Body of pancreas (tissue), 4 donors: Measurements from ENCODE around the gene ARL14EPL.
A peak's percentile ranks its signal among the peaks of the same experiment; 100 is the strongest.

ENCODE experiments used
- CTCF ChIP-seq, 7 experiments: fragments of 450-650 bp in 4 of 7; fragments of 200-600 bp in 3 of 7; sonication (generic) in 3 of 7; IDR thresholded peaks; one replicate each; pipeline ENCODE4 v1.5.1; 2016 to 2019; ENCODE audit warnings: antibody characterized with exemption in 7 of 7
- POLR2A ChIP-seq, 3 donors: fragments of 450-650 bp; IDR thresholded peaks; one replicate each; pipeline ENCODE4 v1.6.1; 2016; ENCODE audit warnings: antibody characterized with exemption in 3 of 3, mild to moderate bottlenecking in 2 of 3

GRCh38 chr5:116068028-116068632, 35.9 kb downstream of the ARL14EPL start:
- TF ChIP-seq CTCF (IDR thresholded peaks at IDR 0.05) (peak; percentile 68 to 84 (median 79)), POLR2A (IDR thresholded peaks at IDR 0.05) (no peak)
